ENCODE data around the gene RBM25.

RBM25 gene

GRCh38 chr14:73172500-73172899 is 114.2 kb downstream of the RBM25 start:
- no peak for DNase-seq

- no peak for DNase-seq
Observed at GRCh38 chr14:73173092-73173735, 114.9 kb downstream of the RBM25 start.

All from CD4-positive, alpha-beta T cell treated with Interleukin-15 for 1 hour (primary cell).